SK-N-SH treated with all-trans-retinoic acid at 6 μM for 48 hours (cell line): Measurements from ENCODE around the gene RGMA.

ENCODE experiments used
- OSR1 ChIP-seq: fragments of 250-450 bp; sonication (Bioruptor Pico); IDR thresholded peaks from 2 replicates; pipeline ENCODE4 v1.8.0; 2022; ENCODE audit warnings: moderate library complexity, mild to moderate bottlenecking, inconsistent platforms
- TOX ChIP-seq: fragments of 250-450 bp; sonication (Bioruptor Pico); IDR thresholded peaks from 2 replicates; pipeline ENCODE4 v1.8.0; 2021; ENCODE audit warnings: mild to moderate bottlenecking, moderate library complexity, borderline replicate concordance

GRCh38 chr15:93029214-93029835 lies 59.7 kb downstream of the RGMA start:
- no peak for TF ChIP-seq TOX (CRISPR knock-in tag)
- TF ChIP-seq OSR1 (CRISPR knock-in tag), result no peak
